Globus pallidus (tissue), 1 donor: Measurements from ENCODE around the gene SHANK3.

Experiments used
- DNase-seq: peaks from one replicate; pipeline ENCODE4 v3.0.0-alpha.2; 2015; ENCODE audit warnings: low spot score

Gene SHANK3

GRCh38 chr22:50699756-50700386, 27.2 kb downstream of the SHANK3 start:
- no peak for DNase-seq

GRCh38 chr22:50700387-50701075, 27.9 kb downstream of the SHANK3 start:
- DNase-seq, result no peak

- DNase-seq, result no peak
These were observed 28.4 kb downstream of the SHANK3 start for GRCh38 chr22:50701076-50701419.

GRCh38 chr22:50701428-50702154, 29.0 kb downstream of the SHANK3 start:
- no peak for DNase-seq

- no peak for DNase-seq
These were observed 29.6 kb downstream of the SHANK3 start for GRCh38 chr22:50702261-50702671.

GRCh38 chr22:50702821-50703725, 30.4 kb downstream of the SHANK3 start:
- DNase-seq, result no peak

GRCh38 chr22:50703726-50704509, 31.3 kb downstream of the SHANK3 start:
- DNase-seq, result no peak

- no peak for DNase-seq
These were observed 32.0 kb downstream of the SHANK3 start for GRCh38 chr22:50704510-50705218.

- no peak for DNase-seq
These were observed 32.6 kb downstream of the SHANK3 start for GRCh38 chr22:50705219-50705691.

- DNase-seq, result no peak
These were observed 33.3 kb downstream of the SHANK3 start for GRCh38 chr22:50705851-50706351.

- no peak for DNase-seq
These were observed 34.0 kb downstream of the SHANK3 start for GRCh38 chr22:50706481-50707125.

- DNase-seq, result no peak
These were observed 35.9 kb downstream of the SHANK3 start for GRCh38 chr22:50708474-50708873.

GRCh38 chr22:50708996-50709395, 36.4 kb downstream of the SHANK3 start:
- DNase-seq, result no peak

- no peak for DNase-seq
These were observed 37.6 kb downstream of the SHANK3 start for GRCh38 chr22:50710221-50710620.

GRCh38 chr22:50710886-50711285, 38.3 kb downstream of the SHANK3 start:
- DNase-seq, result no peak

- DNase-seq, result no peak
These were observed 39.1 kb downstream of the SHANK3 start for GRCh38 chr22:50711446-50712340.

- no peak for DNase-seq
These were observed 39.9 kb downstream of the SHANK3 start for GRCh38 chr22:50712341-50713007.

GRCh38 chr22:50713008-50713385, 40.4 kb downstream of the SHANK3 start:
- DNase-seq, result no peak
